HG03457 (cell line): ENCODE results near the gene ATP2B3.

Experiments used
- ATAC-seq: cut with Tn5 transposase; IDR thresholded peaks from one replicate; pipeline ENCODE4 v1.9.1; 2021; ENCODE audit warnings: moderate number of reproducible peaks; ENCODE audit not compliant: unreplicated experiment

The ATP2B3 gene

DNA sequence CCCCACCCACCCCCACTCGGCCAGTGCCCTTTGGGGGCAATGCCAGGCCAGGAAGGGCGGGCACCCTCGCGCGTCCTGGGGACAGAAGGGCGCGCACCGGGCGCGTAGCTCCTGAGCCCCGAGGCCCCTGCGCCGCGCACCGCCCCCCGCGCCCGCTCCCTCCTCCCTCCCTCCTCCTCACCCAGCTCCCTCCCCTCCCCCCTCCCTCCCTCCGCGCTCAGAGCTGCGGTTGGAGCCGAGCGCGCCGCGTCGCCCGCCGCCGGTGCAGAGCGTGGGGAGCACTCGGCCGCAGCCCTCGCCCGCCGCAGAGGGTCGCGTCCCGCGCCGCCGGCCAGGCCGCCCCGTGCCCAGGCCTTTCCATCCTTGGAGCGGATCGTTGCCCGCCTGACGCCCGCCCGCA, at the start of gene ATP2B3:
Gene ATP2B3 (plus strand): TSS at position 220 of the 400 bp plus-strand sequence. CDS start 18,606 bp downstream, outside the sequence.
- ATAC-seq = no peak

DNA sequence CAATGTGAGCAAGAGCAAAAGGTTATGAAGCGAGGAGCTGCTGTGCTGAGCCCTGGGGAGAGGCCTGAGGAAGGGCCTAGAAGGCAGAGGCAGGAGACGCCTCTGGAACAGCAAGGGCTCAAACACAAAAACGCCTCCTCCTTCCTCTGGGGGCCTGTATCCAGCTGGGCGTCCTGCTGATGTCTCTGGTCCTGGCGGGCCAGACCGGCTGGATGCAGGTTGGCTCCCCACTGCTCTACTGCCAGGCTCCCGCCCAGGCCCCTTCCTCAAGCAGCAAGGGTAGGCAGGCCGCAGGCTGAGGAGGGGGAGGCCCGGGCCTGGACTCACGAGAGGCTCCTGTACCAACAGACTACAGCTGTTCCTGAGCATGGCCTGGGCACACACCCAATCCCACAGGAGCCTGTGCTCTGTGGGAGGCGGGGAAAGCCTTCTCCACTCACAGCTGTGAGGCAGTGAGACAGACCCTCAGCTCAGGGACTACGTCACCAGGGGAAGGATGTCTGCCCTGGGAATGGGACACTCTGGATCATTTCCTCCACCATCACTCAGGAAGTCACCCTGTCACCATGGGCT, 49.3 kb upstream of the ATP2B3 start:
- no peak for ATAC-seq

DNA sequence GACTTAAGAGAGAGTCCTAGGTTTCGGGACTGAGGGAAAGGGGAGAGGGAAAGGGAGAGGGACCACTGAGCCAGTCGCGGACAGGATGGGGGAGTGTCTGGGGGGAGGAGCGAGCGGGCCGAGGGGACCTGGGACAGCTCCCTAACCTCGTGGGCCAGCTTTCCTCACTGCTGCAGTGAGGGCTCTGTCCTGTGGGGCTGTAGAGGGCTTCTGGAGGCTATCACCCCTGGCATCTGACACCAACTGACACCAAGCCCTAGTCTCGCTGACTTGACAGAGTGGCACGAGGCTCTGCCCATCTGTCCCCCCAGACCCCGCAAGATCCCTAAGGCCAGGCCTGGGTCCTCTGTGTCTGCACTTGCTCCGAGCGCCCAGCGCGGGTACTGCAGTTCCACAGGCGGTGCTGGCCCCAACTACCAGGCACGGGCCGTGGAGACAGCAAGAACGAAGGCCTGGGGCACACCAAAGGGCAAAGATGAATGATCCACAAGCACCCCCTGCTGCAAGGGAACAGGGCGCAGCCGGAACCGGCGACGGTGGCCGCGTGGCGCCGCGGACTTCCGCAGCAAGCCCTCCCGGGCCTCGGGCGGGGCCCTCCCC, 47.5 kb upstream of the ATP2B3 start:
- peak; percentile 24 for ATAC-seq

DNA sequence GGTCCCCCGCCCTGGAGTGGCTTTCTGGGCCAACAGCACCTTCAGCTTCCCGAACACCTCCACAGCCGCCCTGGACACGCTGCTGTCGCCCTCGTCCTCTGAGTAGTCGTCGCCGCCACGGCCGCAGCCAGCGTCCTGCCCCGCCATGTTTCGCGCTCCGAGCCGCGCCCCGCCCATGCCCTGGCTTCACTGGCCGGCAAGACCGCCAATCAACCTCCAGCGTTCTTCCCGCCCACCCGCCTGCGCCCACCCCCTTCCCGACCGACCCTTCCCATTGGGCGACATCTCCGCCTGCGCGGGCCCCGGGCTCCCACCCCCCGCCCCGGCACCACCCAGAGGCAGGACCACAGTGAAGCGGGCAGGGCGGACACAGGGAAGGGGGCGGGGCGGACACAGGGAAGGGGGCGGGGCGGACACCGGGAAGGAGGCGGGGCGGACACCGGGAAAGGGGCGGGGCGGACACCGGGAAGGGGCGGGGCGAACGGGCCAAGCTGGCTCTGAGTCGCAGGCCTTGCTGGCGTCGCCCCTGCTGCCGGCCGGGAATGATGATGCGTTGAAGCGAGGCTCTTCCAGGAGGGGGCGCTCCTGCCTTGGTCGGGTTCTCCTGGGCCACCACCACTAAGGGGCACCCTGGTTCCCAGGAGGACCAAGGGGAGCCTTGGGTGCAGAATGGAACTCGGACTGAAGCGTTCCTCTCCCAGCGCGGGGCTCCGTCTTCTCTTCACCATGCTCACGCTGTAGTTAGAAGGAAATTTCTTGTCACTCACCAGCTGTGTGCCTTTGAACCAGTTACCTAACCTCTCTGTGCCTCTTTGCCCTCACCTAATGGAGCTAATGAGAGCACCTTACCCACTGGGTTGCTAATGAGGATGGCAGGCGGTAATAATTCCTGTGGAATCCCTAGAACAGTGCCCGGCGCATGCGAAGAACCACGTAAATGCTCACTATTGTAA, 46.8 kb upstream of the ATP2B3 start, which contains the start of gene HAUS7:
Gene HAUS7 (minus strand): TSS at position 166 of the 953 bp plus-strand sequence. CDS start 19 bp downstream, at position 147.
- ATAC-seq = peak; percentile 75

DNA sequence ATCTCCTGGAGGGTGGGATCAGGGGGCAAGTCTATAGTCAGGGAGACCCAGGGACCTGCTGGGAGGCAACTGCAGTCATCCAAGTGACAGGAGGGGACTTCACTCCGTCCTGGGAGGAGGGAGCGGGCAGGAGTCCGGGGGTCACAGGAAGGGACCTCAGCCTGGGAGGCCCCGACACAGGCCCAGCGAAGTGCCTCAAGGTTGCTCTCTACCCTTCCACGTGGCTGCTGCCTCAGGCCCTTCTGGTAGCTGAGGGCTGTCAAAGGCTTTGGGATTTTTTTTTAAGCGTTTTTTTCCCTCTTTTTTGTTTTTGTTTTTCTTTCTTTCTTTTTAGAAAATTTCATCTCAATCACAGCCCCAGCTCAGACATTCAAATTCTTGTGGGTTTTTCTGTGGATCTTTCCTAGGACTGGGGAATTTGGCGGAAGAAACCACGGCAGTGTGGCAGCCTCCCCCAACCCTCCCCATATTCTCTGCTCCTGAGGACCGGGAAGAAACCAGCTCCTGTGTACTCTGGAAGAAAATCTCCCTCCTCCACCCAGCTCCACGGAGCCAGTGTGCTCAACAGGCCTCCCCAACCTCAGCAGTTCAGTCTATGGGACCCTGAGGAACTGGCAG, 45.7 kb upstream of the ATP2B3 start:
- ATAC-seq = no peak

DNA sequence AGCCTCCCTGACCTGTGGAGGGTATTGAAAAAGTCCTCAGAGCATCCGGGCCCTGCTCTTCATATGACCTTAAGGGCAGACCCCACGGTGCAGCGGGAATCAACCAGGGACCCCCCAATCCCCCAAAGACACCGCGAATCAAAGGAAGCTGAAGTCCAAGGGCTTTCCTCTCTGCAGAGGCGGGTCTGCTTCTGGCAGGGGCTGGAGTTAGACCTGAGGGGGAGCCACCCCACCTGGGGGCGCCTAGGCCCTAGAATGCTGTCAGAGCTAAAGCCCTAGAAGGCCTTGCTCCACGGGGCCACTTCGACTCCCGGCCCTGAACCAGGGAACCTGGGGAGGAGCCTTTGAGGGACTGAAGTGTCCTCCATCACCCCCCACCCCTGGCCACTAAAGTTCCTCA, 44.3 kb upstream of the ATP2B3 start:
- no peak for ATAC-seq

DNA sequence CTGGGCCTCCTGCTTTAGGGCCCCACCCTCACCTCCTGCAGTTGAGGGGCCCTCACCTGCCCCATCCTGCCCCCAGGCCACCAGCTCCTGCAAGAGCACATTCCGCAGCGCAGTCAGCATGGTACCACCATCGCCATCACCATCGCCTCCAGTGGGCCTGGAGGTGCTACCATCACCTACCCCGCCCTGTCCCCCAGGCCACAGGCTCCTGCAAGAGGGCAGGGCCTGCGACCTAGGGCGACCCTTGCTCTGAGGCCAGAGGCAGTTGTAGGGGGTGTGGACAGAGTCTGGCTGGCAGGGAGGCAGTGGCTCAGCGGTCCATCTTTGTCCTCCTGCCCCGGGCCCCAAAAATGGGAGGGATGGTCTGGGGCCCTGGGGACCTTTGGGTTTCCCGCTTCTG, 43.2 kb upstream of the ATP2B3 start:
- ATAC-seq = no peak

DNA sequence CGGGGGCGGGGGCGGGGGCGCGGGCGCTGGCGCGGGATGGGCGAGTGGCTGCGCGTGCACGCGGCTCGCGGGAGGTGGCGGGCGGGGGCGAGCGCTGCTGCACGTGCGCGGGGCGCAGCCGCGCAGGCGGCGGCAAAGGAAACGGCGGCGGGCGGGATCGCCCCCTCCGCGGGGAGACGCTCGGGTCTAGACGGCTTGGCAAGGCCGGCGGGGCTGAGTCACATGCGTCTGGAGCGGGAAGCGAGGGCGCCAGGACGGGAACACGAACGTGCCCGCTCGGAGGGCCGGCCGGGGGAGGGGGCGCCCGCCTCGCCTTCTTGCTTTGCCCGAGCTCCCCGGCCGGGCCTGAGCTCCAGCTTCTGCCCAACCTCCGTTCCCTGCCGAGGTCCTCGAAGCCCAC, 42.7 kb upstream of the ATP2B3 start:
- no peak for ATAC-seq

DNA sequence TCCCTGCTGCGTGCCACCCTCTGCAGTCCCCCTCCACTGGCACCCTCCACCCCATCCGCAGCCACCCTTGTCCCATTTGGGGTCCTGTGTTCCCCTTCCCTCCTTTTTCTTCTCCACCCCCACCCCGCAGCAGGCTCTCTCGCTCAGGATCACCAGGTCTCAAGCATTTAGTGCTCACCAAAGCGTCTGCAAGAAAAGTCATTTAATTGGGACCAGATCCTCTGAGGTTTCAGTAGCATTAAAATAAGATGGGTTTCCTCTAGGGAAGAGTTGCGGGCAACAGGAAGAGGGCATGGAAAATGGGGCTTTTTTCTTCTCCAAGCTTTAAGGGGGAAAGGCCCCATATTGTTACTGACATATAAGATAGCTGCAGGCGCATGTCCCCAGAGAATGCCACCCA, 42.2 kb upstream of the ATP2B3 start:
- no peak for ATAC-seq

DNA sequence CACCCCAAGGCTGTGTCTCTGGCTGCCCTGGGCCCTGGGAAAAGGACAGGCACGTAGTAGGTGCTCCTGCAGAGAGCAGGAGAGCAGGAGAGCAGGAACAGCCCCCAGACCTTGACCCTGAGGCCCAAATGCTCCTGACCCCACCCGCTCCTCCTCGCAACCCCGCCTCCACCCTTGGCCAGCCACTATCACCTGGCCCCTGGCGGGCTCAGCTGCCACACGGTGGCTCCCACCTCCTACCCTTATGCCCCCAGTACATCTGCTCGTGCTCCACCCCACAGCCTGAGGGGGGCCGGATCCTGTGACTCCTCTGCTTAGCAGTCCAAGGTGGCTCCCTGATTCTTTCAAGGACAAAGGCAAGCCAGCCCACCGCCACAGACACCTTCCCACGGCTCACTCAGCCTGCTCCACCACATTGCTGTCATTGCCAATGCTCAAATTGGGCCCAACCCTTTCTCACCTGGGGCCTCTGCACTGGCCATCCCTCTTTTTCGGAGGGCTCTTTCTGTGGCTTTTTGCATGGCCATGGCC, 41.6 kb upstream of the ATP2B3 start:
- ATAC-seq = no peak

DNA sequence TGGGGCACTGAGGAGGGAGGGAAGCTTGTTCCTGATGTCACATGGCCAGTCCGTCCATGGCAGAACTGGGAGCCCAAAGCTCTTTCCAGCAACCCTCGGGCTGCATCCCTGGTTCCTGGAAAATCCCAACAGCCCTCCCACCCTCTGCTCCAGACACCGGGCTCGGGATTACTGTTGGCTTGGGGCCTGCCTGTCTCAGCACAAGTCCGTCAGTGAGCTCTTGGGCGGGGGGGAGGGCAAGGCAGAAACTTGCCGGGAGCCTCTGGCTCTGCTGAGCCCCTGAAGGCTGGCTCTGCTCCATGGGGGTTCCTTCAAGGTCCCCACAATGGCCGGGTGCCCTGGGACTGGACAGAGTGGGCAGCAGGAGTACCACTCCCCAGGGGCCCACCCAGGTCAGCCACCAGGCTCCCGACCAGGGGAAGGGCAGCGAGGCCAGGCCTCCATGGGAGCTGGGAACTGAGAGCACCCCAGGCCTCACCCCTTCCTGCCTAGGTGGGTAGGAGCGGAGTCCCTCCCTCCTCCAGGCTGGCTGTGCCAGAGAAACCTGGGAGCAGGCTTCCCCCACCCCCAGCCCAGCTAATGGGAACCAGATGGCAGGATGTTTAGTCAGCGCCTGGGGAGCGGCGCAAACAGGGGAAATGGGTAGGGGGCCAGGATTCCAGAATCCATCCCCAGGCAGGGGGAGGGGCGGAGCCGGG, 40.6 kb upstream of the ATP2B3 start:
- no peak for ATAC-seq

DNA sequence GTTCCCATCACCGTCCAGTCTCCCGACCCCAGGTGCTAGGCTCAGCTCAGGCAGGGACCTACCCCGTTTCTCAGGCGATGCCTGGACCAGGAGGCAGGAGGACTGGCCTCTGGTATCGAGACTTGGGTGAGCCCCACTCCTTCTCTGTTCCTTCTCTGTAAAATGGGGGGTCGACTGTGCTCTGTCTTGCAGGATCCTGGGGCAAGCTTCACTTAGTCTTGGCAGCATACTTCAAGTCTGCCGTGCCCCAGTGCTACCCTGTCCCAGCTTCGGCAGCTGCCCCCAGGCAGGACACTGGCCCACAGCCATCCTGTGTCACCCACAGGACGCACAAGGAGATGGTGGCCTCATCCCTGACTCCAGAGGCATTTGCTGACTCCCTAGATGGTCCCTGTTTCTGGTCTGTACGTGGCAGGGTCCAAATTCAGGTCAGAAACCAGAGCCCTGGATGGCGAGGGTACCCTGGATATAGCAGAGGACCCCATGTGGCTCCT, 40.0 kb upstream of the ATP2B3 start:
- ATAC-seq = no peak

DNA sequence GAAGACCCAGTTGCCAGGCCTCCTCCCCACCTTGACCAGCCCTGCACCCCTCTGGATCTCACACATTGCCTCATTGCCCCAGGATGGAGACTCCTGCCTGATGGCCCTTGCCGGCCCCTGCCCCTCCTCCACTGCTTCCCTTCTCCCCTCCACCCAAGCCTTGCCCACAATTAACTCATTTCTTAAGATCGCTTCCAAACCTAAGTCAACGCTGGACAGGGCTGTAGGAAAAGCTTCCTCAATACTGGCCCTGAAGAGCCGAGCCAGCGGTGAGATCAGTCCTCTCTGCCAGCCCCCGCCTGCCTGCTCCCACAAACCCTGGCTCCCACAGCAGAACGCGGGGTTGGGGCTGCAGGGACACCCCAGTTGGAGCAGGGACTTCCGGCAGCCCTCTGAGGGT, 39.5 kb upstream of the ATP2B3 start:
- ATAC-seq = no peak

DNA sequence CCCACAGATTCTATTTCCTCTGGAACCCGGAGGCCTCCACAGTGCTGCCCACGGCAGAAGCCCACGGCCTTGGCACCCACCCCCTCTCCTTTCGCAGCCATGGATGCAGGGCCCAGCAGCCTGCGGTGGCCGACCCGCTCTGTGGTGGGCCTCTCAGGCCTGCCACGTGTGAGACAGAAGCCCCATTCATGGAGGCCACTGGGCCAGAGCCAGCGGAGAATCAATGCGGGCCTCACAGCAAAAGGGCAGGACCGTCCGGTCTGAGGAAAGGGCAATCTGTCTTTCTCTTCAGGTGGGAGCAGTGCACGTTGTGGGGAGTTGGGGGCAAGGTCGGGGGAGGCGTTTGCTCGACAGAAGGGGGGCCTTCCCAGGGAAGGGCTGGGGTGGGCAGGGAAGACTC, 38.7 kb upstream of the ATP2B3 start:
- no peak for ATAC-seq

DNA sequence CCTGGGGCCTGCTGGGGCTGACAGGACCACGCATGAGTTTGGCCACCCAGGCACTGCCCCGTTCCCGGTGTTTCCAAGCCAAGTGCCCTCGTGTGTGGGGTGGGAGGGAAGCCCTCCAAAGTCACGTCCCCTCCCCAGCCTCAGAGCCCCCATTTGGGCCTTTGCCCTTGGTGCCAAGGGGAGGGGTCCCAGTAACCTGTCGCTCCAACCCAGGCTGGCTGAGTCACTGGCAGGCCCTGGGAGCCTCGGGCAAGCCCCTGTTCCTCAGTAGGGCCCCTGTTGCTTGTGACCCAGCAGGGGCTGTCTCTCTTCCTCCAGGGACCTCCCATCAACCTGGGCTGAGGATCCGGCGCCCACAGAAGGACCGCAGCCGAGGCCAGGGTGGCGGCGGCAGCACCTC, 36.4 kb upstream of the ATP2B3 start:
- ATAC-seq = no peak

DNA sequence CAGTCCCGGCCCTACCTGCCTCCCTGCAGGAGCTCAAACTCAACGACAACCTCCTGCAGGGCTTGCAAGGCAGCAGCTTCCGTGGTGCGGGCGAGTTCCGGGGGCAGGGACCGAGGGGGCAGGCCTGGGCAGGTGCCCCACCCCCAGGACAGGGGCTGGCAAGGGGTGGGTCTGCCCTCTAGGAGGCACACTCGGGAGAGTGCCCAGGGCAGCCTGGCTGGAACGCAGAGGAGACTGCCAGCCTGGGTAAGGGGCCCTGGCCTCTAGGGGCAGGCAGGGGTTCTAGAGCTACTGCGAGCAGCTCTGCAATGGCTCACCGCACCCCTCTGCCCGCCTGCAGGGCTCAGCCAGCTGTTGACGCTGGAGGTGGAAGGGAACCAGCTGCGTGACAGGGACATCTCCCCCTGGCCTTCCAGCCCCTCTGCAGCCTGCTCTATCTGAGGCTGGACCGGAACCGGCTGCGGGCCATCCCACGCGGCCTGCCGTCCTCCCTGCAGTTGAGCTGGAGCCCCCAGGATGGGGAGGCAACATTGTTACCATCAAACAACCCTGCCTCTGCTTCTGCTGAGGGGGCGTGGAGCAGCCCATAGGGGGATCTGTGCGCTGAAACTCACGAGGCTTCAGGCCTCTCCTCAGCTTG, 34.9 kb upstream of the ATP2B3 start:
- no peak for ATAC-seq

DNA sequence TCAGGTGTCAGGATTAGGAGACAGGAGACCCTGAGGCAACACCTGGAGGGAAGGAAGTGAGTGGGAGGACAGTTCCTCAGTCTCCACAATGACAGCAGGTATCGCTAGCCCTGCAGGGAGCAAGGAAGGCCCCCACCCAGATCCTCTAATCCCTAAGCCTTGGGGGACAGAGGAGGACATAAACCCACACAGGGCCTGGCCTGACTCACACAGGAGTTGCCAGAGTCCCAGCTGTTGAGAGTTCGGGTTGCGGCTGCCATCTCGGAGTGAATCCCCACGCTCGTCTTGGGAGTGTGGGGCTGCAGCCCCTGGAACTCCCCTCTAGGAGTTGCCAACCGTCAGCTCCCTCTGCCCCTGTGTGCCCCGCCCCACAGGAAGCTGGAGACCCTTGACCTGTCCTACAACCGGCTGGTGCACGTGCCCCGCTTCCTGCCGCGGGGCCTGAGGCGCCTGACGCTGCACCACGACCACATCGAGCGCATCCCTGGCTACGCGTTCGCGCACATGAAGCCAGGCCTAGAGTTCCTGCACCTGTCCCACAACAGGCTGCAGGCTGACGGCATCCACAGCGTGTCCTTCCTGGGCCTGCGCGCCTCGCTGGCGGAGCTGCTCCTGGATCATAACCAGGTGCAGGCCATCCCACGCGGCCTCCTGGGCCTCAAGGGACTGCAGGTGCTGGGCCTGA, 31.9 kb upstream of the ATP2B3 start:
- ATAC-seq = no peak

DNA sequence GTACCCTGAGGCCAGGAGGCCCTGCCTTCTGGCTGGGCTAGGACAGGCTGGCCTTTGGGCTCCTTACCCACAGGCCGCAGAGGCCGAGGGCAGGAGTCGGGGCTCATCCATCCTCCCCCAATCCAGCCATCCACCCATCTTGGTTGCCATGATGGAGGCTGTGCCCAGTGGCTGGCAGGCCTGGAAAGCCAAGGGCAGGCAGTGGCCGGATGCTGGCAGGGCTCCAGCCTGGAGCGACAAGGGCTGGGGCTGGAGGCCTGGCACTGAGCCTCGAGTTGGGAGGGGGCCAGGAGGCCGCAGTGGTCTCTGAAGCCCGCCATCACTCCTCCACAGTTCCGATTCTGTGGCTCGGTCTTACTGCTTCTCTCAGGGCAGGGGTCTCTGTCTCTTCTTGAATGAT, 31.3 kb upstream of the ATP2B3 start:
- no peak for ATAC-seq

DNA sequence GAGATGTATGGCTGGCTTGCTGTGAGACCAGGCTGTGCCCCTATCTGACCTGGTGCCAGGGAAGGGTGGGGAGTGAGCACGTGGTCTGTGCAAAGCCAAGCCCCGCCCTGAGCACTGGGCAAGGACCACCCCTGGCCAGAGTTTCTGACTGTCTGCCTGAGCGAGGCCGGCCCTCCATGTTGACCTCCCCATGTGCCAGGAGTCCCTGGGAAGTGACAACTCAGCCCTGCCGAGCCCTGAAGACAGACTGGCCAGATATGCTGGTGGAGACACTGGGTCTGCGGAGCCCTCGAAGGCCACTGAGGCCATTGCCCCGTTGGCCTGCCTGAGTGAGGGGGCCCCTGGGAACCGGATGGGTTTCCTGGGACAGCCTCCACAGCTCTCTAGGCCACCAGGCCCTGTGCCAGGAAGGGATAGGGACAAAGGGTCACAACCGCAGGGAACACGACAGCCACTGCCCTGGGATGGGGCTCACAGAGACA, 29.8 kb upstream of the ATP2B3 start:
- ATAC-seq = no peak
